ENCODE results near the gene TOX2. TPM values are rescaled to one million over a fixed set of nuclear protein-coding genes. Genes with fewer than 3 reads are reported as not detected.

Gene TOX2
- total RNA-seq, 1 experiment from 2014 or later = 25.4 TPM

DNA sequence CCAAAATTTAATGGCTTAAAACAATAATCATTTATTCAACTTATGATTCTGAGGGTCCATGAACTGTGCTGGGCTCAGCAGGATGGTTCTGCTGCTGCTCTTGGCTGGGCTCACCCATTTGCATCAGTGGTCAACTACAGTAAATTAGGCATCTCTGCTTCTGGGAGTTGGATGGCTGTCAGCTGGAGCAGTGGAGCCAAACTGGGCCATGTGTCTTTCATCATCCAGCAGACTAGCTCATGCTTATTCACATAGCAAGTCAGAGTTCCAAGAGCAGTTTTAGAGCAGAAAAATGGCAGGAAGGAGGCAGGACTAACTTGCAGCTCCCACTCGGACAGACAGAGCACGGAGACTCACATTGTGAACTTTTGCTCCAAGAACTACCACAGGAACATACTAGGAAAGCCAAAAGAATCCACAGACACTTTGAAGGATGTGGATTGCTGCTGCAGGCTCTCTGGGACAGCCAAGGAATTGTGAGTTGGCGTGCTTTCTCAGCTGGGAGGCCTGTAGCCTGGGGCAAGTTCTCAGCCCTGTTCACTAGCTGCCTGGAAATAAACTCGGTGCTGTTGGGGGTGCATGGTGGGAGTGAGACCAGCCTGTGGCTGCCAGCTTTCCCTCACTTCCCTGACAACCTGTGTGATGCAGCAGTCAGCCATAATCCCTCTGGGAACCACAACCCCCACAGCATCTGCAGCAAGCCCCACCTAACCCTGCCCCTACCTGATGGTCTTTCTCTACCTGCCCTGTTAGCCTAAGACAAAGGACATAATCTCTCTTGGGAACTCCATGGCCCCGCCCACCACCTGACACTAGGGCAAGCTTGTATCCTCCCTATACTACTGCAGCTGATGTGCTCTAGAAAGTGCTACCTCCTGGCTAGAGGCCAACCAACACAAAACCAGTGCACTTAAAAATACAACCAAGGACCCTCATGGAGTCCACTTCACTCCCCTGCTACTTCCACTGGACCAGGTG, 143.3 kb downstream of the TOX2 start:
- peak; percentile 88 for DNase-seq (ENCODE audit: low read depth)

DNA sequence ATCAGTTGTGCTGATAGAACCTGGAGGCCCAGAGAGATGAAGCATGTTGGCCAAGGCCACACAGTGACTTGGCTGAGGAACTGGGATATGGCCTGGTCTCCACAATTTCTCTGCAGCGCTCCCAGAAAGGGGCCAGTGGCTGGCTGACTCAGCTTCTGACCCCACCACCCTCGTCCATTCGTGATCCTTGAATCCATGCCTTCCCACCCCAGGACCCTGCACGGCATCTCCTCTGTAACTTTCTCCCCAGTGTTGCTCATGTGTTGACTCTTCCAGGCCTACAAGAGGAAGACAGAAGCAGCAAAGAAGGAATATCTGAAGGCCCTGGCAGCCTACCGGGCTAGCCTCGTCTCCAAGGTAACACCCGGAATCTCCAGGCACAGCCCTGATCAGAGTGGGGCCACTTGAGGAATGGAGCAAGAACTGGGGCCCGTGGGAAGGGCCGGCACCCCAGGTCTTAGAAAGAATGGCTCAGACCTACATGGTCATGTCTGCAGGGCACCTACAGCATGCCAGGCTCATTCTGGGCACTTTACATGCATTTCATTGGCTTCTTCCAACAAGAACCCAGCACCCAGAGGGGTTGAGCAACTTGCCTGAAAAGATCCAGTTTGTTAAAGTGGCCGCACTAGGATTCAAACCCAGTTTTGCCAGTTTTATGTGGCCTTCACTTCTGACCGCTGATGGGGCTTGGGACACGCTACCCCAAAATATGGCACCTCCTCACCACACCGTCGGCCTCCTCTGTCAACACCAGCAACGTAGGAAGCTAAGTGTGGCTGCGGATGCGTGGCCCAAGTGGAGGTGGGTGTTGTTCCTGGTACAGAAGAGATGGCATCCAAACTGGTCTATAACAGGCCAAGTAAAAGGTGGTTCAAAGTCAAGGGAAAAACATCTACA, 150.1 kb downstream of the TOX2 start:
- no peak for DNase-seq (ENCODE audit: low read depth)

DNA sequence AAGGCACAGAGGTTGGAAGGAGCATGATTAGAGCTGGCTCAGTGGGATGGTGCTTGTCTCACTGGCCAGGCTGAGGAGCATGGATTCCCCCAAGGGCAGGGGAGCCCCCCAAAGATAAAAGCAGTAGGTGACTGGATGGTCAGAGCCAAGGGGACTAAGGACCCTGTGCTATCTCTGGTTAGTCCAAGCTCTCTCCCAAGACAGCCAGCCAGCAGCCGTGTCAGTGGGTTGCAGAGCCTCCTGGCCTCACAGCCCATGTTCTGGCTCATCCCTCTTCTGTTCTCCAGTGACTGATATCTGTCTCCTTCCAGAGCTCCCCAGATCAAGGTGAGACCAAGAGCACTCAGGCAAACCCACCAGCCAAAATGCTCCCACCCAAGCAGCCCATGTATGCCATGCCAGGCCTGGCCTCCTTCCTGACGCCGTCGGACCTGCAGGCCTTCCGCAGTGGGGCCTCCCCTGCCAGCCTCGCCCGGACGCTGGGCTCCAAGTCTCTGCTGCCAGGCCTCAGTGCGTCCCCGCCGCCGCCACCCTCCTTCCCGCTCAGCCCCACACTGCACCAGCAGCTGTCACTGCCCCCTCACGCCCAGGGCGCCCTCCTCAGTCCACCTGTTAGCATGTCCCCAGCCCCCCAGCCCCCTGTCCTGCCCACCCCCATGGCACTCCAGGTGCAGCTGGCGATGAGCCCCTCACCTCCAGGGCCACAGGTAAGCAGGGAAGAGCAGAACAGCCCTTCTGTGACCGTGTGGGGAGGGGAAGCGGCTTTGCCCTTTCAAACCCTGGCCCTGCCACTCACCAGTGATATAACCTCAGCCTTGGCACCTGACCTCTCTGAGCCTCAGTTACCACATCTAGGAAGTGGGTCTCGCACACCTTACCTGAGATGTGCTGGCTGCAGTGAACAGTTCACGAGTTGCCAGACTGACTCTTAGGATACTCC, 151.0 kb downstream of the TOX2 start:
- DNase-seq (ENCODE audit: low read depth) = no peak

DNA sequence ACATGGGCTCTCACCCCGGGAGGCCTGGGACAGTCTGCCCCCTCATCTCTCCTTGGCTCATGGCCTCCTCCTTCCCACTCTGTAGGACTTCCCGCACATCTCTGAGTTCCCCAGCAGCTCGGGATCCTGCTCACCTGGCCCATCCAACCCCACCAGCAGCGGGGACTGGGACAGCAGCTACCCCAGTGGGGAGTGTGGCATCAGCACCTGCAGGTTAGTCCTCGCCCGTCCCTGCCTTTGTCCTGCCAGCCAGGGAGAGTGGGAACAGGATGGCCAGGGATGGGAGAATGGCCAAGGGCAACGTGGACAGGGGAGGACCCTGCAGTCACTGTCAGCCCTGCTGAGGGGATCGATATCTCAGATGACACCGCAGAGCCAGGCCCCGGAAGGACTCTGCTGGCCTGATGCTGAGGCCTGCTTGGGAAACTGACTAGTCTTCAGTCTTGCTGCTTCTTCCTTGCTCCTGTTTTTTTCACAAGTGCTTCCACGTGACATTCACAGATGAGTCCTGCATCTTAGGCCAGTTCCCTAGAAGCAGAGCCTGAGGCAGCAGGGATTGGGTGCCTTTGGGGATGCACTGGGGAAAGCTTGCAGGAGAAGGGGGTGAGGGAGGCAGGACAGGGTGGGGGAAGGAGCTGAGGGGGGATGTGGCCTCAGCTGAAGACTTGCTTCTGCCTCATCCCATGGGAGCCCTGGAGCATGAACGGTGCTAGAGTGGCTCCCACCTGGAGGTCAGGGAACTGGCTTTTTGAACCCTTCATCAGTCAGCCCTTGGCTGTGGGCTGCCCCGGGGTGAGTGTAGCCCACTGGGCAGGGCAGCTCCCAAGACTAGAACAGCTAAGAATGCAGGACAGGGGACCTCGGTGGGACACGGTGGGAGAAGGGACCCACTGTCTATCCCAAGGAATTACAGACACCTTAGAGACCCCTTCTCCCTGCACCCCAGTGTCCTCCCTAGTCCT, 152.3 kb downstream of the TOX2 start:
- no peak for DNase-seq (ENCODE audit: low read depth)

DNA sequence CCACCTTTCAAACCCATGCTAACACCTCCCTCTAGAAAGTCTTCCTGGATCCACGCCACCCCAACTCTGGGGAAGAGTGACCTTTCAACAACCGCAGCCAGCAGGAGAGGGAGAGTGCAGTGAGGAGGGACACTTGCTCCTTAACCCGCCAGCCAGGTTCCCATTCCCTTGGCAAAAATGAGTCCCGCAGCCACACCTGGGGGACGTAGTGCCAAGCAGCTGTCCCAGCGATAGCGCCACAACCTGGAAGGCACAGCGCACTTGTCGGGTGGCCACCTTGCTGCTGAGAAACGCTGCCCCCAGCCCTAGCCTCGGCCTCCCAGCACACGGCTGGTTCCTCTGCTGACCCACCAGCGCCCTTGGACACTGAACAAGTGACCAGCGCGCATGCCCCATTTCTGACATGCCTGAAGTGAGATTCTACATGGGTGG, 153.0 kb downstream of the TOX2 start:
- DNase-seq (ENCODE audit: low read depth) = no peak

DNA sequence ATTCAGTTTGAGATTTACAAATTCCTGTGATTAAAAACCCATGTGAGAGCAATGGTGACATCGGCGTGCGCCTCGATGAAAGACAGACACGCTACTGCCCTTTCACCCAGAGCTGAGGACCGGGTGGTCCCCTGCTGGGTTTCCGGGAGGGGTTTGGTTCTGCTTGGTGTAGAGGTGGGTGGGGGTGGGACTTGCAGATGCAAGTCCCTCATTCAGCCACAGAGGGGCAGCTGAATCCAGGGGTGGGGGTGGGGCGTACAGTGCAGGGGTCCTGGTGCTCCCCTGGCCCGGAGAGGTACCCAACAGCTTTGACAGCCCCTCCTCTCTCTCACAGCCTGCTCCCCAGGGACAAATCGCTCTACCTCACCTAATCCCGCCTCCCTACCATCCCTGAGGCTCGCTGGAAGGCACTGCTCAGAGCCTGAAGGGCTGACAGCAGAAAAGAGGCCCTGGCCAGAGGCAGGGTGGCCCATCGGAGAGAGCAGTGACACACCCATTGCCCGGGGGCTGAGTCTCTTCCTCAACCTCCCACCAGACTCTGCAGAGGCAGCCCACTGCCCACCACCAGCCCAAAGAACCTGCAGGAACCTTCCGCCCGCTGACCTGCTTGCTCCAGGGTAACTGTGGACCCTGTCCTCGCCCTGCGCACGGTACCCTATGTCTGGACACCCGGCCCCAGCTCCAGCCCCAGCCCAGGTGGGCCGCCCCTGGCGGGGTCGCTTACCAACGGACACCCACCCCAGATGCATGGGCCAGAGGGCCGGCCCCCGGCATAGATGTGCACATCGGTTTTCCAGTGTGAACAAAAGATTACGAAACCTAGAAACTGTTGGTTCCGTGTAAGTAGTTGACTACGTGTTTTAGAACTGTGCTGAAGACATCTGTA, 153.9 kb downstream of the TOX2 start:
- no peak for DNase-seq (ENCODE audit: low read depth)

DNA sequence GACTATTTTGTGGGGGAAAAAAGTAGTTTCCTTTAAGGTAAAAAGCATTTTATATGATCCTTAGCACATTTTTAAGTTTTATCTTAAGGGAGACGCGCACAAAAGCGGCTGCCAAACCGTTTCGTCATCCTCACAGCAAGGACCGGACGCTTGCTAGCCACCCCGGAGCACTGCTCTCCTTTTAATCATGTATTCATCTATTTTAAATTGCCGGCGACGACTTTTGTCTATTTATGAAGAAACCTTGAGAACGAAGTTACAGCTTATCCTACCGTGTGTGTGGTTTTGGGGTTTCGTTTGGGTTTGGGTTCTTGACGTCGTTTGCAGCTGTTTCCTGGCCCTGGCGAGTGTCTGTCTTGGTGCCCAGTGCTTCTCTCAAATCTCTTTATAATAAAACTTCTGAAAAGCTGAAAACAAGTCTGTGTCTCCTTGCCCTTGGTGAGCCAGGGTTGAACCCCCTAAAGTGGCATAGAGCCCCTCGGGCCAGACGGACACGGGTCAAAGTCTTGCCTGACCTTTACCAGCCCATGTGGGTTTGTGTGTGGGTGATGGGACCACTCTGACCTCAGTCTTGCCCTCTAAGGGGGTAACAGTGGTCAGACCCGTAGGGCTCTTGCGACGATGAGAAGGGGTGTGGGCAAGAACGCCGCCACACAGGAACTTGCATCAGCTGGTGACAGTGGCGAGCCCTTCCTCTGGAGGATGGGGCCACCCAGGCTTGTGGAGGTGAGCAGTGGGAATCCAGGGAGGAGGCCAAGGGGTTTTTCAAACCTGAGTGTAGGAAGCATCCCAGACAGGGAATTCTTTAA, 154.8 kb downstream of the TOX2 start:
- peak; percentile 91 for DNase-seq (ENCODE audit: low read depth)

DNA sequence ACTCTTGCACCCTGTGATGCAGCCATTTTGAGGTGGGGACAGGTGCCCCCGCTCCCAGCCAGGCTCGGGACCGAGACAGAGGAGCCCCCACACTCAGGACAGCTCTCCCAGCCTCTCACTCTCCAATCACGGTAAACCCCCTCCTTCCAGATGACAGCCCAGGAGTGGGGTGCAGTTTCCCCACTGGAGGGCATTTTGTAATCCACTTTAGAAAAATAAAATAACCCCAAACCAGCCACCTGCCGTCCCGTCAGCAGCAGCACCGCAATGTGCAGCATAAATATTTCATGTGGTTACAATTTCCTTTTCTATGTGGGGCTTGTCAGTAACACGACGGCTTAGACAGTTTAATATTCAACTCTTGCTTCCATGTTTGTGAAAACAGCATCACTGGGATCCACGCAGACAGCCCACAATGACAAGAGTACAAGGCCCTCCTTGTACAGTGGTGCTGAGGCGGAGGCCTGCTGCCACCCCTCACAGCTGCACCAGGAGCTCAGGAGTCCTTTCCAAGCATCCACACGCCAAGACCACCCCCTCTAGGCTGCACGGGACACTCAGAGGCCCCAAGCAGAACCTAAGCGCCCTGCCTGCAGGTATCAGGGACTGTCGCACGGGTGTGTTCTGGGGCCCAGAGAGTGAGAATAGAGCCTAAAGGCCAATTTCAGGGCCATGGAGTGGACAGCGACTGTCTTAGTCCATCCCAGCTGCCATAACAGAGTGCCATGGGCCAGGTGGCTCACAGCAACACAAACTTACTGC, 155.7 kb downstream of the TOX2 start:
- no peak for DNase-seq (ENCODE audit: low read depth)

DNA sequence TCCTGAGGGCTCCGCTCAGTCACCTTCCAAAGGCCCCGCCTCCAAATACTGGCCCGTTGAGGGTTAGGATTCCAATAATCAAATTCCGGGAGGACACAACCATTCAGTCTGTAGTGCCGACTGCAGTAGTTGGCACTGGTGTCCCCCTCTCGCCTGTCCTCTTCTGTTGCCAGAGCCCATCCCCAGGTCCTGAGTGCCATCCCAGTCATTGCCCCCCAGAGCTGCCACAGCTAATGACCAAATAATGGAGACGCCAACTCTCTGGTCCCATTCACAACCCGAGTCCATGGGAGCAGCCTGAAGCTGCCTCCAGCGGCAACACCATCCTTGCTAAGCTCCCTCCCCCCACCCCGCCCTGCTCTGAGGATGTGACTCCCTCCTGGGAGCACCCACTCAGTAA, 156.4 kb downstream of the TOX2 start:
- DNase-seq (ENCODE audit: low read depth) = no peak

DNA sequence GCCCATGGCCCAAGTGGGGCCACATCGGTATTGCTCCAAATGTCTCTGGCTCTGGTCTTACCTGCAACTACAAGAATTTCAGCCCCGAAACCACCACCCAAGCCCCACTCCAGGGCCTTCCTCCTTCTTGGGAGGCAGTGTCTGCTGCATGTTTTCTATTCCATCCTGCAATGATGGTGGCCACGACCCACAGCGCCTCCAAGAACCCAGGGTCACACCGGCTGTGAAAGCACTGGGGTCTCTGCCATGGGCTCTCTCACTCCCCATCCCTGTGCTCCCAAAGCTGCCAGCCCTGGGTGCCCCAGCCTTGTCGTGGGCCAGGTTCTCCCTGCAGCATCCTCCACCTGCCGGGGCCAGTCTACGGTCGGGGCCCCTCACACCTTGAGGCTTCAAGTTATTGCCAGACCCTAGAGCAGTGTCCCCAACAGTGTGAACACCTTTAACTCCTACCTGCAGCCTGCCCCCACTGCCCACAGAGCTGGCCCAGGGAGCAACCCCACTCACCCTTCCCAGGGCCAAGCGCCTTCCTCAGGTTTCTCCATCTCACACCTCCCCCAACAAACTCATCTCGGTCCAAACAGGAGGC, 157.0 kb downstream of the TOX2 start:
- DNase-seq (ENCODE audit: low read depth) = no peak

DNA sequence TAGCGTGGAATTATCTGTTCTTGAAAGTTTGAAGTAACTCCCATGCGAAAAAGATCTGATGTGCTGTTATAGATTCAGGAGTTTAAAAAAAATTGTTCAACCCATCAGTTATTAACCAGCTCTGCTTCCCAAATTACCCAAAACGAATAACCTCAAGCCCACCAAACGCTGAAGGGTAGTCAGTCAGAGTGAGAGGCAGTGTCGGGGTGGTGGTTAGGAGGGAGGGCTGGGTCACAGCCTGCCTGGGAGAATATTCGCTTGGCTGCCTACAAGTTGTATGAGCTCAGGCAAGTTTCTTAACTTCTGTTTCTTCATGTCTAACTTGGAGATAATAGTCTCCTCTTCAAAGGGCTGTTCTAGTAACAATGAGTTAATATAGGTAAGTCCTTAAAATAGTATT, 157.7 kb downstream of the TOX2 start:
- DNase-seq (ENCODE audit: low read depth) = no peak

DNA sequence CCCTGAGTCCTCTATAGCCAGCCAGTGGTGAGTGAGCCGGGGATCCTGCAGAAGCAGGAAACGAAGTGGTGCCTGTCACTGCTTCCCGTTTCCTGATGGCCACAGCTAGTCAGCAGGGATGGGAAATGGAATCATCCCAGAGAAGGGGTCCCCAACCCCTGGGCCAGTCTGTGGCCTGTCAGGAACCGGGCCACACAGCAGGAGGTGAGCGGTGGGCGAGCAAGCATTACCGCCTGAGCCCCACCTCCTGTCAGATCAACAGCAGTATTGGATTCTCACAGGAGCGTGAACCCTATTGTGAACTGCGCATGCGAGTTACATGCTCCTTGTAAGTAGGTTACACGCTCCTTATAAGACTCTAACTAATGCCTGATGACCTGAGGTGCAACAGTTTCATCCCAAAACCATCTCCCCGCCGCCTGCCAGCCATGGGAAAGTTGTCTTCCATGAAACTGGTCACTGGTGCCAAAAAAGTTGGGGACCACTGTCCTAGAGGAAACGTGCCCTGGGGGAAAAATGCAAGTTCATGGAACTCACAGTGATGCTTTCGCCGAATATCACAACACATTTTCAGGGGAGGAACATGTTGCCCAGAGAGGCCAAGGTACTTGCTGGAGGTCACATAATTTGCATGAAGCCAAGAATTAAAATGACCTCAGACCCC, 158.5 kb downstream of the TOX2 start:
- no peak for DNase-seq (ENCODE audit: low read depth)

DNA sequence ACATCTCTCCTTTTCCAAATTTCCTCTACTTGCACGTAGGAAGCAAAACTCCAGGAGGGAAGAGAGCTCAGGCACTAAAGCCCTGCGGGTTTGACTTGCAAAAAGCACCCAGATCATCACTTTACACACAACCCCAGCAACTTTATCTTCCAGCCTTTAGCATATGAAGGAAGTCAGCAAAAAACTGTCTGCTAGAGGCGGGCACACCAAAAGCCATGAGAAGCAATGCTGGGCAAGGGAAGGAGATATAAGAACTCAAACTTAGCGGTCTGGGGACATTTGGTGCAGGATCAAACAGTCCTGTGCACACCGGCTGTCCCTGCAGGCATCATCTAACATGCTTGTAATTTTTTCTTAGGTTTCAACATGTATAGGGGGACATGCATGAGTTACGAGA, 159.0 kb downstream of the TOX2 start:
- no peak for DNase-seq (ENCODE audit: low read depth)

DNA sequence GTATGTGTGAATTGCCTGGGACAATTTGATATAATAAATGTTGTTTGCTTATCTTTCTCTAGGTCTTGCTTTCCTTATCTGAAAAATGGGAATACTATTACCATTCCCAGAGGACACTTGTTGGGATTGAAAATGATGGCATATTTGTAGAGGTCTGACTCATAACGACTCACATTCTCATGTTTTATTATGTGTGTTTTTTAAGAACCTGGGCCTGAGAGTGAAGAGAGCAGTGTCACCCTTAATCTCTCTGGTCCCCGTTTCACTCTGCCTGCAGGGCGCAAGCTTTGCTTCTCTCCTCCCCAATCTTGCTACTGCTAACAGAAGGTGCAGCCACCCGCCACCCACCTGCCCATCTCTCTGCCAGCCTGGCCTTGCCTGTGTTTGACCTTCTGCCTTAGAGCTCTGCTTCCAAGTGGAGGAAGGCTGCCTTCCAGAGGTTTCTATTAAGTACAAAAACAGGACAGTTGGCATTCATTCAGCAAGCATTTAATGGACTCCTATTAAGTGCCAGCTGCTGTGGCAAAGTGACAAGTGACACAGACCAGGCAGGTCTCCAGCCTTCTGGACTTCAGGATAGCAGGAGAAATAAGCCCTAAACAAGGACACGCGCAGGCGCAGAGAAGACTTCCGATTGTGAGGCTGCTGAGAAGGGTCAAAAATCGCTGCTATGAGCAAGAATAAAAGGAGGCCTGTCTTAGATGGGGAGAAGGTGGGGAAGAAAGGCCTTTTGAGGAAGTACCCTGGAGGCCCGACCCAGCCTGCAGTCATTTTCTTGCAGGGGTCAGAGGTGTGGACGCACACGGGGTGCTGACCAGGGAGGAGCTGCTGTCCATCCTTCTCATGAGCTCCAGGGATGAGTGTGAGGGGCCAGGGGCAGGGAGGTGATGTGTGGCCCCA, 159.8 kb downstream of the TOX2 start:
- DNase-seq (ENCODE audit: low read depth) = peak; percentile 74

DNA sequence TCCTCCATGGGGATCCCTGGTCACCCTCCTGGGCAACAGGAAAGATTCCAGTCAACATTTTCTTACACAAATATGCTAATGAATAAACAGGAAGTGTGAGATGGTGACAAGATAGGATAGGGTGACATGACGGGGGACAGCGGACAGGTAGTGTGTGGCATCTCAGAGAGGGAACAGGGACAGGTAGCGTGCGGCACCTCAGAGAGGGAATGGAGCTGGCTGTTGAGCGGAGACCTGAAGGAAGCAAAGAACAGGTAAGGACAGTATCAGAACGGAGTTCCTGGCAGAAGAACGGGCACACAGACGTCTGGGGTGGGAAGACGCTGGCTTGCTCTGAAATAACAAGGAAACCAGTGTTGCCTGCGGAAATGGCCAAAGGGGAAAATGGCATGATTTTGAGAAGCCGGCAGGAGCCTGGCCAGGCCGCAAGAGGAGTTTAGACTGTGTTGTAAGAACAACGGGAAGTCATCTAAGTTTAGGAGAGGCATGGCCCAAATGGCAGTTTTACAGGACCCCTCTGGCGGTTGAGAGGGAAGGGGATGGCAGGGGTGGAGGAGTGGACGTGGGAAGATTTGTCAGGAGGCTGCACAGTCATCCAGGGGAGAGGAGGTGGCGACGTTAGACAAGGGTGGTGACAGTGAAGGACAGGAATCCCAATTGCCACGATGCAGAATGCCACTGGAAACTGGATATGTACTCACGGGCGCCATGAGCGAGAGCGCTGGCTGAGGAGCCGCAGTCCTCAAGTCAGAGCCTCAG, 160.7 kb downstream of the TOX2 start:
- peak; percentile 42 for DNase-seq (ENCODE audit: low read depth)

Data from RPMI7951 (cell line).